Activated CD4-positive, alpha-beta T cell treated with anti-CD3 and anti-CD28 coated beads for 36 hours (primary cell): ENCODE measurements around the gene MUTYH. TPM values are rescaled to one million over a fixed set of nuclear protein-coding genes. Genes with fewer than 3 reads are reported as not detected.
"Not testable (repeated sequence)": the region's sequence is repeated elsewhere in the genome, so short reads cannot be mapped to it uniquely, and the experiment has no call there.

Experiments
- ATAC-seq: fragments of 200-7000 bp; cut with Tn5 transposase; one replicate; pipeline ENCODE4 v1.10.0; 2021; ENCODE audit warnings: mild to moderate bottlenecking, moderate library complexity
- CTCF ChIA-PET: fragments of 350-600 bp; sonication (Branson Sonifier 250); formaldehyde crosslinking; loops from one replicate; lab custom pipeline; 2021; ENCODE audit warnings: antibody characterized with exemption; lab: Charles Lee
- POLR2A ChIA-PET: fragments of 350-600 bp; sonication (Branson Sonifier 250); formaldehyde crosslinking; loops from one replicate; lab custom pipeline; 2021; ENCODE audit warnings: antibody characterized with exemption, inconsistent platforms; lab: Charles Lee
- DNase-seq: peaks from one replicate; pipeline ENCODE4 v3.0.0-alpha.2; 2020
- H3K27ac Mint-ChIP-seq: one replicate; pipeline ENCODE4 v1.8.0; 2021; ENCODE audit warnings: mixed read lengths
- H3K27me3 Mint-ChIP-seq: one replicate; pipeline ENCODE4 v1.8.0; 2021; ENCODE audit warnings: mixed read lengths
- H3K36me3 Mint-ChIP-seq: one replicate; pipeline ENCODE4 v1.8.0; 2021; ENCODE audit warnings: low read depth, mixed read lengths
- H3K4me1 Mint-ChIP-seq: one replicate; pipeline ENCODE4 v1.8.0; 2021; ENCODE audit warnings: mixed read lengths
- H3K4me3 Mint-ChIP-seq: one replicate; pipeline ENCODE4 v1.8.0; 2021; ENCODE audit warnings: mild to moderate bottlenecking, moderate library complexity, mixed read lengths
- H3K9me3 Mint-ChIP-seq: one replicate; pipeline ENCODE4 v1.8.0; 2021; ENCODE audit warnings: low read depth, mixed read lengths
- intact Hi-C, 2 experiments: fragments of 100-400 bp; cut with DNase I in 1 of 2; cut with micrococcal nuclease in 1 of 2; formaldehyde crosslinking; loops; one replicate each; pipeline versions ENCODE4 v1.14.2 to v1.15.1; 2022 to 2024; cut with DNase I, micrococcal nuclease
- total RNA-seq, 2 experiments: library from RNA; stranded (reverse); gene quantifications; one replicate each; pipeline ENCODE4 v1.2.3, GENCODE V29; 2021

MUTYH gene
- total RNA-seq, 2 experiments from 2014 or later, result 48.6 to 53.7 TPM

- intact Hi-C loops, result loop anchor here (1.0 to 10.0 kb wide), 19 partner anchors 24 to 948 kb away; partner anchors contain the start of genes HPDL (in 2 of the 2), MUTYH (in 2 of the 2), PLK3 (in 2 of the 2) and TESK2 (in 2 of the 2)
- ChIA-PET POLR2A (interaction anchor here (1.0 to 2.8 kb wide), 10 partner anchors 24 to 581 kb away, joined by 3 to 44 read pairs (median 10); partner anchors contain the start of genes CCDC163, EIF2B3, HECTD3 and HPDL), CTCF (interaction anchor here (0.6 to 12.1 kb wide), 12 partner anchors 10 to 610 kb away, joined by 3 to 255 read pairs (median 4); partner anchors contain the start of genes CCDC163, HECTD3, HPDL and MMACHC)
- Mint-ChIP-seq H3K27me3 (no peaks in the 10 kb centered on the region), H3K27ac (peak overlapping the region; percentile 58), H3K4me3 (peak overlapping the region; percentile 84), H3K36me3 (no peaks in the 10 kb centered on the region), H3K4me1 (peaks cover 44% of the 10 kb centered on the region), H3K9me3 (no peaks in the 10 kb centered on the region)
- ATAC-seq (no peak), DNase-seq (peak; percentile 12)
These were observed 37.6 kb downstream of the MUTYH start for GRCh38 chr1:45302505-45303150.

- no peak for DNase-seq
- Mint-ChIP-seq H3K36me3 (no peaks in the 10 kb centered on the region), H3K27ac (no peak overlapping the region), H3K9me3 (no peaks in the 10 kb centered on the region), H3K4me3 (no peak overlapping the region), H3K4me1 (peaks cover 28% of the 10 kb centered on the region), H3K27me3 (no peaks in the 10 kb centered on the region)
- no peak for ATAC-seq
- intact Hi-C loops, result loop anchor here (1.0 to 10.0 kb wide), 9 partner anchors 93 to 946 kb away; partner anchors contain the start of genes ZSWIM5 (in 2 of the 2), BTBD19 (in 1 of the 2), DYNLT4 (in 1 of the 2) and ERI3 (in 1 of the 2)
- ChIA-PET CTCF (interaction anchor here (0.5 to 12.1 kb wide), 12 partner anchors 9 to 285 kb away, joined by 3 to 255 read pairs (median 3); partner anchors contain the start of genes HECTD3 and UROD), POLR2A (no interaction called here)
These were observed 39.6 kb downstream of the MUTYH start for GRCh38 chr1:45300669-45300997.

- DNase-seq, result peak; percentile 51
These were observed 40.1 kb downstream of the MUTYH start for GRCh38 chr1:45299981-45300668.

GRCh38 chr1:45299296-45299695 is 40.9 kb downstream of the MUTYH start:
- ChIA-PET POLR2A (interaction anchor here (1.2 kb wide), 1 partner anchor 289 kb away, joined by 3 read pairs; the partner anchor contains the start of gene HECTD3), CTCF (interaction anchor here (0.7 to 12.1 kb wide), 12 partner anchors 7 to 1253 kb away, joined by 3 to 255 read pairs (median 4); partner anchors contain the start of genes HECTD3 and UROD)
- Mint-ChIP-seq H3K4me3 (no peak overlapping the region), H3K27me3 (no peaks in the 10 kb centered on the region), H3K4me1 (peaks cover 15% of the 10 kb centered on the region), H3K27ac (no peak overlapping the region), H3K9me3 (no peaks in the 10 kb centered on the region), H3K36me3 (no peaks in the 10 kb centered on the region)
- intact Hi-C loops, result no loop called here
- no peak for DNase-seq
- ATAC-seq, result no peak

More at GRCh38 chr1:45299981-45300668, 40.1 kb downstream of the MUTYH start:
- peak; percentile 9 for ATAC-seq
- Mint-ChIP-seq H3K27me3 (no peaks in the 10 kb centered on the region), H3K9me3 (no peaks in the 10 kb centered on the region), H3K36me3 (no peaks in the 10 kb centered on the region), H3K27ac (no peak overlapping the region), H3K4me1 (peaks cover 23% of the 10 kb centered on the region), H3K4me3 (no peak overlapping the region)
- ChIA-PET POLR2A (interaction anchor here (0.8 kb wide), 1 partner anchor 286 kb away, joined by 3 read pairs; no protein-coding TSS in a partner anchor), CTCF (interaction anchor here (0.5 to 12.1 kb wide), 19 partner anchors 8 to 1253 kb away, joined by 3 to 255 read pairs (median 3); partner anchors contain the start of genes HECTD3 and UROD)
- intact Hi-C loops, result loop anchor here (1.0 to 10.0 kb wide), 9 partner anchors 93 to 945 kb away; partner anchors contain the start of genes ZSWIM5 (in 2 of the 2), BTBD19 (in 1 of the 2), DYNLT4 (in 1 of the 2) and ERI3 (in 1 of the 2)

GRCh38 chr1:45297666-45298356 is 42.4 kb downstream of the MUTYH start:
- no peak overlapping the region for H3K27ac Mint-ChIP-seq
- intact Hi-C loops, result no loop called here
- CTCF ChIA-PET, result interaction anchor here (0.8 to 12.1 kb wide), 3 partner anchors 13 to 282 kb away, joined by 4 to 255 read pairs (median 4); partner anchors contain the start of genes HECTD3 and UROD
- no peak for DNase-seq
- H3K36me3 Mint-ChIP-seq, result no peaks in the 10 kb centered on the region
- H3K4me1 Mint-ChIP-seq, result peaks cover 12% of the 10 kb centered on the region
- no peak overlapping the region for H3K4me3 Mint-ChIP-seq
- ATAC-seq, result no peak
- POLR2A ChIA-PET, result no interaction called here
- no peaks in the 10 kb centered on the region for H3K27me3 Mint-ChIP-seq
- no peaks in the 10 kb centered on the region for H3K9me3 Mint-ChIP-seq

- Mint-ChIP-seq H3K9me3 (no peaks in the 10 kb centered on the region), H3K4me1 (no peaks in the 10 kb centered on the region), H3K36me3 (no peaks in the 10 kb centered on the region), H3K27ac (no peak overlapping the region), H3K4me3 (no peak overlapping the region), H3K27me3 (no peaks in the 10 kb centered on the region)
- intact Hi-C loops, result no loop called here
- DNase-seq, result no peak
- no peak for ATAC-seq
- CTCF ChIA-PET, result interaction anchor here (2.0 to 2.4 kb wide), 2 partner anchors 9 to 274 kb away, joined by 6 to 16 read pairs; no protein-coding TSS in a partner anchor
- POLR2A ChIA-PET, result interaction anchor here (0.7 kb wide), 1 partner anchor 423 kb away, joined by 4 read pairs; no protein-coding TSS in a partner anchor
These were observed 48.5 kb downstream of the MUTYH start for GRCh38 chr1:45291716-45292115.

- ChIA-PET POLR2A (interaction anchor here (0.7 kb wide), 1 partner anchor 422 kb away, joined by 4 read pairs; no protein-coding TSS in a partner anchor), CTCF (interaction anchor here (2.4 kb wide), 1 partner anchor 10 kb away, joined by 16 read pairs; no protein-coding TSS in a partner anchor)
- H3K27ac Mint-ChIP-seq, H3K27me3 Mint-ChIP-seq, DNase-seq, ATAC-seq, intact Hi-C loops, H3K4me1 Mint-ChIP-seq, H3K4me3 Mint-ChIP-seq, H3K36me3 Mint-ChIP-seq, H3K9me3 Mint-ChIP-seq: not testable (repeated sequence)
These were observed 49.2 kb downstream of the MUTYH start for GRCh38 chr1:45291002-45291401.

- POLR2A ChIA-PET, H3K27ac Mint-ChIP-seq, CTCF ChIA-PET, H3K4me3 Mint-ChIP-seq, H3K4me1 Mint-ChIP-seq, ATAC-seq, H3K36me3 Mint-ChIP-seq, H3K9me3 Mint-ChIP-seq, intact Hi-C loops, H3K27me3 Mint-ChIP-seq, DNase-seq: not testable (repeated sequence)
These were observed 53.7 kb downstream of the MUTYH start for GRCh38 chr1:45286521-45286920.

GRCh38 chr1:45284858-45285257 is 55.4 kb downstream of the MUTYH start:
- H3K9me3 Mint-ChIP-seq, POLR2A ChIA-PET, ATAC-seq, intact Hi-C loops, H3K27me3 Mint-ChIP-seq, H3K36me3 Mint-ChIP-seq, H3K4me3 Mint-ChIP-seq, CTCF ChIA-PET, DNase-seq, H3K4me1 Mint-ChIP-seq, H3K27ac Mint-ChIP-seq: not testable (repeated sequence)

GRCh38 chr1:45282351-45282750 is 57.9 kb downstream of the MUTYH start:
- H3K36me3 Mint-ChIP-seq, result no peaks in the 10 kb centered on the region
- no peak overlapping the region for H3K4me3 Mint-ChIP-seq
- intact Hi-C loops, result no loop called here
- peaks cover 3% of the 10 kb centered on the region for H3K27me3 Mint-ChIP-seq
- no peaks in the 10 kb centered on the region for H3K4me1 Mint-ChIP-seq
- no peak overlapping the region for H3K27ac Mint-ChIP-seq
- H3K9me3 Mint-ChIP-seq, result no peaks in the 10 kb centered on the region
- DNase-seq, result no peak
- POLR2A ChIA-PET, result interaction anchor here (0.6 to 0.7 kb wide), 2 partner anchors 494 to 1065 kb away, joined by 3 to 5 read pairs; partner anchors contain the start of gene BEST4
- CTCF ChIA-PET, result interaction anchor here (0.6 to 2.3 kb wide), 5 partner anchors 17 to 268 kb away, joined by 3 to 7 read pairs (median 3); no protein-coding TSS in a partner anchor
- no peak for ATAC-seq
